DMS153 (cell line): Measurements from ENCODE around the gene HEPACAM.

ENCODE experiments used
- DNase-seq: peaks from one replicate; lab custom pipeline; 2025; lab: John Stamatoyannopoulos, UW

The HEPACAM gene

DNA sequence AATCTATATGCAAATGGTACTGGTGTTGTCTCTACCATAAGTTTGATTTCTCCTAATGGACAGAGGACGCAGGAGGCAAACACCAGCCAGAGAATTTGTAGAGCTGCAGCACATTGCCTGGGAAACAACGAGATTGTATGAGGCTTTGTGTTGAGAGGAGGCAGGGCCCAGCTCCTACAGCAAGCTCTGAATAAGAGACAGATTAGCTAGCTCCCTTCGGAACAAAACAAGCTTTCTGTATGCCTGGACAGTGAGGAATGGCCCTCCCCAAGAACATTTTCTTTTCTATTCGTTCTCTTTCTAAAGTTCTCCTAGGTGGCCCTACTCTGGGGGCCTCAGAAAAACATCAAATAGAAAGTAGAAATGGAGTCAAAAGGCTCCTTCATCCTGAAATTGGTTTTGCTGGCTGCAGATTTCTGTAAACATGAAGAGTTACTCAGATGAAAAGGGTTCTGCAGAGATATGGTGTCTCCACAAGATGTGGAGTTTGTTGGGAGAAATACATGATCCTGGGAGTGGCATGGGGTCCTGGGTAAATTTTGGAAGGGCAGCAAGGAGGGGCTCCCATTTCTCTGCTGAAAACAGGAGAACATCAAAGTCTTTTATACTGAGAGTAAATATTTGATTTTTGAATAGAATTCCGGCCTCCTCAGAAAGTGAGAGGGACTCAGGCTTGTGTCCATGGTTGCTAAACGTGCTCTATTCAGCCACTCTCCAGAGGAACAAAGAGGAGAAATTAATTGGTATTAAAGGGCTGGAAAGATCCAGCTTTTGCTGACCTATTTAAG, 6.8 kb upstream of the HEPACAM start:
- no peak for DNase-seq

GRCh38 chr11:124941703-124942102, 5.9 kb upstream of the HEPACAM start:
- no peak for DNase-seq

GRCh38 chr11:124938970-124939369, 3.1 kb upstream of the HEPACAM start:
- no peak for DNase-seq

DNA sequence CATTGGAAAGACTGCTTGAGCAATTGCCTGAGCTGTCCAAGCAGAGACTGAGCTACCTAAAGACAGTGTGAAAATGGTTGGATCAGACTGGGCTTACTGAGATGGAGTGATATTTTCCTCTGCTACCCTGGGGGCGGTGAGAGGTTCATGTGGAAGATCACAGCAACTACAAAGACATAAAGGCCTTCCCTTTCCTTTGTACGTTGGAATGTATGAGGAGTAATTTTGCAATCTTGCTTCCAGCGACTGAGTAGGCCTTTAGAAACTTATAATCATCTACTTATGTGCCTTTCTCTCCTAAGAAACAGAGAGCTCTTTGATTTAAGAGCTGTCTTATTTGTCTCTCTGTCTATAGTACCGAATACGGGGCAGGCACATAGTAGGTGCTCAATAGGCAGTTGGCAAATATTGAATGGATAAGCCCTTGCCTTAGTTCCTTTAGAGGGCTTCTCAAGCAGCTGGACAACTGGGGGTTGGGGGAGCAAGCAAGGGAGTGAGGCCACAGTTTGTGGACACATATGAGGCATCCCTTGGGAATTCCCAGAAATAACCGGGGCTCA, 2.4 kb upstream of the HEPACAM start:
- DNase-seq: no peak

- no peak for DNase-seq
These were observed 1.6 kb upstream of the HEPACAM start for GRCh38 chr11:124937336-124937935.

GRCh38 chr11:124934862-124935547, 842 bp downstream of the HEPACAM start:
- DNase-seq: no peak

DNA sequence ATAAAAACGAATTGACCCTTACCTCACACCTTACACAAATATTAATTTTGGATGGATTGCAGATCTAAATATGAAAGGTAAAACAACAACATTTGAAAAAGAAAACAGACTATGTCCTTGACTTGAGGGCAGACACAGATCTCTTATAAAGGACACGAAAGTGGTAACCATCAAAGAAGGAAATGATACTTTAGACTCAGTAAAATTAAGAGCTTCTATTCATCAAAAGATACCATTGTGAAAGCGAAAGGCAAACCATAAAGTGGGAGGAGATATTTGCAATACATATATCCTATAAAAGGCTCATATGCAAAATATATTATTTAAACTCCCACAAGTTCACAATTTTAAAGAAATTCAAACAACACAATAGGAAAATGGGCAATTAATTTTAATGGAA, 5.0 kb downstream of the HEPACAM start:
- DNase-seq: no peak

- DNase-seq: no peak
These were observed 6.7 kb downstream of the HEPACAM start for GRCh38 chr11:124928942-124929665.

- DNase-seq: no peak
These were observed 12.6 kb downstream of the HEPACAM start for GRCh38 chr11:124923296-124923695.

GRCh38 chr11:124922831-124923230, 13.0 kb downstream of the HEPACAM start:
- DNase-seq: no peak

DNA sequence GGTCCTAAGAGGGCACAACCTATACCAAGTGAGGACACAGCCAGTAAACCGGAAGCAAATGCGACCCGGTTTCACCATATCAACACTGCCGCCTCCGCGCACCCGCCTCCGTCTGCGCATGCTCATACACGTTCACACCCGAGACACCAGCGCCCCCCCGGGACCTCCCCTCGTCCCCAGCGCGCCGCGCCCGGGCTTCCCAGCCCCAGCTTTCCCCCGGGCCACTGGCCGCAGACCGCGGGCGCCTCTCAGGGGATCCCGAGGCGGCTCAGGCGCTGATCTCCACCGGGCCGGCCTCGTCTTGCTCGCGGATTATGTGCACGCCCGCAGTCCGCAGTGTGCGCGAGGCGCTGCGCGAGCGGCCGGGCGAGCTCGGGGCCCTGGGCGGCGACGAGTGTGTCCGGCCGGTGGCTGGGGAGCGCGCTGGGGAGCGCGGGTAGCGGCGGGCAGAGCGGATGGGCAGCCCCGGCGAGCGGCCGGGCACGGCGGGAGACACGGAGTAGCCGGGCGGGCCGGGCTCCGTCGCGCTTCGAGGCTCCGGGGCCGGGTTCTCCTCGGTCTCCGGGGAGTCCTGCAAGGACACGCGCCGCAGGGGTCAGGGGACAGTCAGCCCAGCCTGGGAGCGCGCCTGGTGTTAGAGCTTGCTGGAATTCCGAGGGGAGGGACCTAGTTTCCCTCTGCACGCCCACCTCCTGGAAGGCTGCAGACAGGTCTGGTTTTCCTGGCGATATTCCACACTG, 14.8 kb downstream of the HEPACAM start:
- DNase-seq: peak; percentile 32

DNA sequence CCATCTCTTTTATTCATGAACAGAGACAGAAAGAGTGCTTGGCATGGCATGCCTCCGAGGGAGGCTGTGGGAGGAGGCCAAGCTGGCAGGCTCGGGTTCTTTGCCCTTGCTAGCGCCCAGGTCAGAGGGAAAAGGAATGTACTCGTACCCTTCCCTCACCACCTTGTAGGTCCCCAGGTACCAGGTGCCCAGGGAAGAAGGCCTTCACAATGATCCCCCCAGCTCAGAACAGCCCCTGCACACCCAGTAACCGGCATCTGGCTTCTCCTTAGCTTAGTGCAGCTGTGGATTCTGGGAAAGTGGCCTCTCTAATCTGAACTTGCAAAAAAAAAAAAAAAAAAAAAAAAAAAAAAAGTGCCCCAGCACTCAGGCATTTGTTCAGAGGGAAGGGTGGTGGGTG, 15.5 kb downstream of the HEPACAM start:
- no peak for DNase-seq

DNA sequence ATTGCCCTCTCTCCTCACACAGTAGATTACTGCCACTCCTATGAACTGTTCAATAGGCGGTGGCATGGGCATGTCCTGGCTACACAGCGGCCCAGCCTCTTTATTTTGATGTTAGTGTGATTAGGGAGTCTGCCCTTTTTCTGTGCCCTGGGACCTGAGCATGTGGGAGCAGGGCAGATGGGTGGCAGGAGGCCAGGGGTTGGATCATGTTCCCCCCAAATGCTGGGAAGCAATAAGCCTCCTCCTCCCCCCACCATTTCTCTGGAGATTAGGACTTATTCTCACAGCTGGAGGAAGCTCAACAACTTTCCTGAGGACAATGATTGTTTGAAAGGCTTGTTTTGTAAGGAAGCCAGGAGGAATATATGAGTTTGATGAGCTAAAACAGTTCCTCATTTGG, 15.9 kb downstream of the HEPACAM start:
- DNase-seq: no peak

GRCh38 chr11:124918950-124919349, 16.9 kb downstream of the HEPACAM start, which contains the start of gene HEPN1:
Gene HEPN1, plus strand, starts transcription at chr11:124919250.
- no peak for DNase-seq

DNA sequence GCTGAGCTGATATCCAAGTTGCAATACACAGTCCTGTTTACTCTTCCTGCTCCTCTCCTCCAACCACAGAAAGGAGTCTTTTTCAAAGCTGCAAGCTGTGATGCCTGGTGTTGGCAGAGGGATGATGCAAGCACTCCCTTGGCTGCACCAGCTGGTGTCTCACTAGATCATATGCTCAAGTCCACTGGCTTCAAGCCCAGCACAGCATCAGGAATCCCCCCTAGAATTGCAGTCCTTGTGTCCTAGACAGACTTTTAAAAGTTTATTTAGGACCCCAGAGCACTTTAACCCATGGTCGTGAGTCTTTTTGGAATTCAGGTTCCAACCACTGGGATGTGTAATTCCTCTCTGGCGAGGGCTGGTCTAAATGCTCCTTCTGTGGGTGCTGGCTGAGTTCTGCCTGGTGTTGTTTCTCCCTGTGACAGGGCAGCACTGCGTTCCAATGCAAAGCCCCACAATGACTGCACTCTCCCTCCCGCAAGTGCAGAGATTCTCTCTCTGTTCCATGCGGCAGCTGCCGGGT, 18.7 kb downstream of the HEPACAM start:
- DNase-seq: no peak

GRCh38 chr11:124916370-124916710, 19.5 kb downstream of the HEPACAM start:
- no peak for DNase-seq

DNA sequence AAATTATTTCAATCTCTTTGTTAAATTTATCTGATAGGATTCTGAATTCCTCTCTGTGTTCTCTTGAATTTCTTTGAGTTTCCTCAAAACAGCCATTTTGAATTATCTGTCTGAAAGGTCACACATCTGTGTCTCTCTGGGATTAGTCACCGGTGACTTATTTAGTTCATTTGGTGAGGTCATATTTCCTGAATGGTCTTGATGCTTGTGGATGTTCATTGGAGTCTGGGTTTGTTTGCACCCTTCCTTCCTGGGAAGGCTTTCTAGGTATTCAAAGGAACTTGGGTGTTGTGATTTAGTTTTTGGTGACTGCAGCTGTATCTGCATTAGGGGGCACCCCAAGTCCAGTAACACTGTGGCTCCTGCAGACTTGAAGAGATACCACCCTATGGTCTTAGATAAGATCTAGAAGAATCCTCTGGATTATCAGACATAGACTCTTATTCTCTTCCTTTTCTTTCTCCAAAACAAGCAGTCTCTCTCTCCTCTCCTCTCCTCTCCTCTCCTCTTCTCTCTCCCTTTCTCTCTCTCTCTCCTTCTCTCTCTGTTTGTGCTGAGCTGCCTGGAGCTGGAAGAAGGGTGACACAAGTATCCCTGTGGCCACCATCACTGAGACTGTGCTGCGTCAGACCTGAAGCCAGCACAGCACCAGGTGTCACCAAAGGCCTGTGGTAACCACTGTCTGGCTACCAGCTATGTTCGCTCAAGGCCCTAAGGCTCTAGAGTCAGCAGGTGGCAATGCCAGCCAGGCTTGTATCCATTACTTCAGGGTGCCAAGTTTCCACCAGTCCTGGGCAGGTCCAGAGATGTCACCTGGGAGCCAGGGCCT, 20.1 kb downstream of the HEPACAM start:
- no peak for DNase-seq

GRCh38 chr11:124902616-124903015, 33.2 kb downstream of the HEPACAM start:
- no peak for DNase-seq

DNA sequence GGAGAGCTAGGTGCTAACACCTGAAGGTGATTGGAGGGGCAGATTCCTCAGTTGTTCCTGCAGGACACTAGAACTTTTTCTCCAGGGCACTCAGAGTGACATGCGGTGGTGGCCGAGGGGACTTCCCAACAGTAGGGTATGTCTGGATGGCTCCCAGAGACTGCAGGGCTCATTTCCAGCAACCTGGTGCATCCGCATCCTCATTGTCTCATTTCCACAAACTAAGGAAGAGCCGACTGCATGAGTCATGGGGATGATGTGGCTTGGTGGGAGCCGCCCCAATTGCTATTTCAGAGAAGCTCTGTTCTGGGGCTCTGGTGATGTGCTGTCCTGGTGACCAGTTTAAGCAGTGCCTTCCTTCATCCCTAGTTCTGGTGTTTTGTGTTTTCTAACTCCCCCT, 35.4 kb downstream of the HEPACAM start:
- DNase-seq: no peak

- DNase-seq: no peak
These were observed 36.3 kb downstream of the HEPACAM start for GRCh38 chr11:124899383-124900145.
